Type B pancreatic cell (in vitro differentiated cells): Measurements from ENCODE around the gene COL5A1. TPM values are rescaled to one million over a fixed set of nuclear protein-coding genes. Genes with fewer than 3 reads are reported as not detected.

Source experiments
- DNase-seq: peaks from one replicate; pipeline ENCODE4 v3.0.0; 2021; ENCODE audit warnings: mixed read lengths; ENCODE audit not compliant: unreplicated experiment; ENCODE audit errors: extremely low spot score
- H3K27ac Mint-ChIP-seq: 2 replicates; pipeline ENCODE4 v1.8.0; 2021; ENCODE audit warnings: mild to moderate bottlenecking, mixed read lengths
- H3K27me3 Mint-ChIP-seq: 2 replicates; pipeline ENCODE4 v1.8.0; 2021; ENCODE audit warnings: mixed read lengths
- H3K36me3 Mint-ChIP-seq: 2 replicates; pipeline ENCODE4 v1.8.0; 2021; ENCODE audit warnings: mixed read lengths
- H3K4me1 Mint-ChIP-seq: one replicate; pipeline ENCODE4 v1.8.0; 2021; ENCODE audit warnings: mixed read lengths; ENCODE audit not compliant: unreplicated experiment
- H3K4me3 Mint-ChIP-seq: 2 replicates; pipeline ENCODE4 v1.8.0; 2021; ENCODE audit warnings: mild to moderate bottlenecking, mixed read lengths
- H3K9me3 Mint-ChIP-seq: 2 replicates; pipeline ENCODE4 v1.8.0; 2021; ENCODE audit warnings: mixed read lengths
- CTCF ChIP-seq: fragments of 200-600 bp; sonication (generic); conservative IDR thresholded peaks from 2 replicates; pipeline ENCODE4 v1.5.0; 2021; ENCODE audit warnings: antibody characterized with exemption, mild to moderate bottlenecking
- total RNA-seq: library from RNA; stranded (reverse); gene quantifications from 2 replicates; pipeline ENCODE4 v1.2.1, GENCODE V29; 2021; ENCODE audit warnings: low replicate concordance

COL5A1 gene
- total RNA-seq, 1 donor from 2014 or later, result 112 TPM

- H3K4me1 Mint-ChIP-seq, result no peaks in the 10 kb centered on the region
- H3K36me3 Mint-ChIP-seq, result no peaks in the 10 kb centered on the region
- DNase-seq, result no peak
- TF ChIP-seq CTCF, result no peak
- no peaks in the 10 kb centered on the region for H3K9me3 Mint-ChIP-seq
- no peak overlapping the region for H3K4me3 Mint-ChIP-seq
- no peaks in the 10 kb centered on the region for H3K27me3 Mint-ChIP-seq
- H3K27ac Mint-ChIP-seq, result no peak overlapping the region
Observed at GRCh38 chr9:134830126-134830525, 188.5 kb downstream of the COL5A1 start.

GRCh38 chr9:134830926-134831720 is 189.5 kb downstream of the COL5A1 start:
- Mint-ChIP-seq H3K36me3 (no peaks in the 10 kb centered on the region), H3K27ac (no peak overlapping the region), H3K4me1 (no peaks in the 10 kb centered on the region), H3K27me3 (no peaks in the 10 kb centered on the region), H3K4me3 (no peak overlapping the region), H3K9me3 (no peaks in the 10 kb centered on the region)
- no peak for DNase-seq
- no peak for TF ChIP-seq CTCF

GRCh38 chr9:134832471-134832870 is 190.9 kb downstream of the COL5A1 start:
- Mint-ChIP-seq H3K4me1 (no peaks in the 10 kb centered on the region), H3K36me3 (no peaks in the 10 kb centered on the region), H3K4me3 (no peak overlapping the region), H3K27ac (no peak overlapping the region), H3K9me3 (no peaks in the 10 kb centered on the region), H3K27me3 (no peaks in the 10 kb centered on the region)
- no peak for DNase-seq
- no peak for TF ChIP-seq CTCF

GRCh38 chr9:134833294-134833880 is 191.8 kb downstream of the COL5A1 start:
- no peaks in the 10 kb centered on the region for H3K4me1 Mint-ChIP-seq
- TF ChIP-seq CTCF, result no peak
- H3K27ac Mint-ChIP-seq, result no peak overlapping the region
- H3K36me3 Mint-ChIP-seq, result no peaks in the 10 kb centered on the region
- no peak overlapping the region for H3K4me3 Mint-ChIP-seq
- no peak for DNase-seq
- no peaks in the 10 kb centered on the region for H3K9me3 Mint-ChIP-seq
- no peaks in the 10 kb centered on the region for H3K27me3 Mint-ChIP-seq

- Mint-ChIP-seq H3K4me3 (no peak overlapping the region), H3K4me1 (no peaks in the 10 kb centered on the region), H3K27me3 (no peaks in the 10 kb centered on the region), H3K36me3 (no peaks in the 10 kb centered on the region), H3K9me3 (no peaks in the 10 kb centered on the region), H3K27ac (no peak overlapping the region)
- no peak for TF ChIP-seq CTCF
- no peak for DNase-seq
Observed at GRCh38 chr9:134834217-134834956, 192.8 kb downstream of the COL5A1 start.
